NCI-H146 treated with DMSO at 0.1 percent for 48 hours (cell line): ENCODE data around the gene ADRA1B.

Source experiments
- DNase-seq: peaks from one replicate; lab custom pipeline; 2025; ENCODE audit not compliant: unreplicated experiment; lab: John Stamatoyannopoulos, UW

Gene ADRA1B

DNA sequence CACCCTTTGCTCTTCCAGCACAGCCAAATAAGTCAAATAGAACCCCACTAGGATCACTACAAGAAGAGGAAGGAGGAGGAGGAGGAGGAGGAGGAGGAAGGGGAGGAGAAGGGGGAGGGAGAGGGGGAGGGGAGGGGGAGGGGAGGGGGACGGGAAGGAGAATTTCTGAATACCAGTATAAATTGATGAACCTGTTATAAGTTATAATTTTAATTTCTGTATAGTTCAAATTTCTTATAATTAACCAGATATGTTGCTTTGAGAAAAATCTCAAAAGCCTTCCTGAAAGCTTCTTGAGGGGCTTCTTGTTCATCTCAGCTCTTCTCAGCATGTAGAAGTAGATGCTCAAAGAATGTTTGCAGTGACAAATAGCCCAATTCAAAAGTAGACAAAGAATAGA is 15.0 kb upstream of the ADRA1B start:
- DNase-seq, result no peak

DNA sequence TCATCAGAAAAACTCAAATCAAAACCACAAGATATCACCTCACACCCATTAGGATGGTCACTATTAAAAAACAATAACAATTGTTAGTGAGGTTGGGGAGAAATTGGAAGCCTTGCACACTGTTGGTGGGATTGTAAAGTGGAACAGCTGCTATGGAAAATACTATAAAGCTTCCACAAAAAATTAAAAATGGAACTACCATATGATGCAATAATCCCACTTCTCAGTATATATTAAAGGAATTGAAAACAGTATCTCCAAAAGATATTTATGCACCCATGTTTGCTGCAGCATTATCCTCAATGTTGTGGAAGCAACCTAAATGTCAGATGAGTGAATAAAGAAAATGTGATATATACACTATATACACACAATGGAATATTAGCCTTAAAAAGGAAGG is 14.5 kb upstream of the ADRA1B start:
- DNase-seq, result no peak

GRCh38 chr5:159902444-159903121 is 13.7 kb upstream of the ADRA1B start:
- no peak for DNase-seq

DNA sequence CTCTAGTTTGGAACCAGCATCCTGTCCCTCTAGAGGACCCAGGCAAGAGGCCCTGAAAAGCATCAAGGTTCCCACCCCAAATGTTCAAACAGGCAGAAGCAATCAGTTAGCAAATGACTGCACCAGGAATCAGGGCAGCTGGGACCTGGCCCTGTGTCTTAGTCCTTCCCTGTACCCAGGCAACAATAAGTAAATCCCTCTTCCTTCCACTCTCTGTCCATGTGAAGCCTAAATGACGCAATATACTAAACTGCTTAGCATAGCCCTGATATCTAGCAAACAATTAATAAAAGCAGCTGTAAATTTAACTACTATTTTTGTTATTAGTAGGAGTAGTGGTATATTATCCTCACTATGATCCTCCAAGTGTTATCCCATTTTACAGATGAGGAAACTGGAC is 13.2 kb upstream of the ADRA1B start:
- DNase-seq, result no peak

- no peak for DNase-seq
These were observed 11.4 kb upstream of the ADRA1B start for GRCh38 chr5:159904874-159905273.

DNA sequence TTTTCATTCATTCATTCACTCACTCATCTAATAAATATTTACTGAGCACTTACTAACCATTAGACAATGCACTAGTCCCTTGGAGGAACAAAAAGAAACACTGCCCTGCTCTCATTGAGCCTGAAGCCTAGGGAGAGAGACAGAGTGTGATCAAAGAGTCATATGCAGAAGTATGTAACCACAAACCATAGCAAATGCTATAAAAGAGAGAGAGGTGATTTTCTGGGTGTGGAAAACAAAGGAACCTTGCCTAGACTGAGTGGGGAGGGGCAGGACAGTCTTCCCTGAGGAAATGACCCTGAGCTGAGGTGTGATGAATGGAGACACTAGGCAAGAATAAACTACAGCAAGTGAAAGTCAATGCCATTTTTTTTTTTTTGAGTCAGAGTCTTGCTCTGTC is 10.8 kb upstream of the ADRA1B start:
- DNase-seq, result no peak

- no peak for DNase-seq
These were observed 9.8 kb upstream of the ADRA1B start for GRCh38 chr5:159906463-159906862.

GRCh38 chr5:159906943-159907342 is 9.3 kb upstream of the ADRA1B start:
- no peak for DNase-seq

- no peak for DNase-seq
These were observed 8.3 kb upstream of the ADRA1B start for GRCh38 chr5:159907689-159908590.

DNA sequence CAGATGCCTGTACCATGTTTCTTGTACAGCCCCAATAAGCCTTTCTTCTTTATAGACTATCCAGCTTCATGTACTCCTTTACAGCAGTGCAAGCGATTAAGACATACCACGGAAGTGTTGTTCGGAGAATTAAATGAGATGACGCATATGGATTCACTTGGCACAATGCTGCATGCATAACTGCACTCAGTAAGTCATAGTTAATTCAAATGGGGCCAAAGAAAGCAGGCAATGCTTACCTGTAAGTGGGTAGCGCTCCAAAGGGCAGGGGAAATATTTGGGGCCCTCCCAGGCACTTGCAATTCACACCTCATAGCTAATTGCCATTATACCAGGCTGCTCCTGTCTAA is 7.7 kb upstream of the ADRA1B start:
- no peak for DNase-seq

- no peak for DNase-seq
These were observed 7.2 kb upstream of the ADRA1B start for GRCh38 chr5:159909126-159909525.

DNA sequence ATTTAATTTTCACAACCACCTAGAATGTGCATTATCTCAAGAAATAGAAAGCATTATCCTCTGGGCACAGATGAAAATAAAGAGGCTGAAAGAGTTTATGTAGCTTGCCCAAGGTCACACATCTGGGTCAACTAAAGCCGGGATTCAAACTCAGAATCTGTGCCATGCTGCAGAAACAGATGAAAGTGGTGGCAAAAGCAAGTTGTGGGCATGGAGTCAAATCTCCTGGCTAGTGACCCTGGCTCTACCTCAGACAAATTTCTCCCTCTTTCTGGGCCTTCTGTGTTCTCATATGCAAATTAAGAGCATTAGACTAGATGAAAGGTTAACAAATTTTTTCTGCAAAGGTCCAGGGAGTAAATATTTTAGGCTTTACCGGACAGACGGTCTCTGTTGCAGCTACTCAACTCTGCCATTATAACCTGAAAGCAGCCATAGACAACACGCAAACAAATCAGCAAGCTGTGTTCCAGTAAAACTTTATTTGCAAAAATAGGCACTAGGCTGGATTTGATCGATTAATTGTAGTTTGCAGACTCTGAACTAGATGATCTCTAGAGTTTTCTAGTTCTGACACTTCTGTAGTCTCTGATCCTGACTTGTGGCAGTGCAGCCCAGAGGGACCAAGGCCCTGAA is 6.0 kb upstream of the ADRA1B start:
- no peak for DNase-seq

- DNase-seq, result no peak
These were observed 5.4 kb upstream of the ADRA1B start for GRCh38 chr5:159910843-159911229.

- DNase-seq, result no peak
These were observed 4.9 kb upstream of the ADRA1B start for GRCh38 chr5:159911349-159911748.

GRCh38 chr5:159912033-159912800 is 4.1 kb upstream of the ADRA1B start:
- no peak for DNase-seq

- no peak for DNase-seq
These were observed 3.2 kb upstream of the ADRA1B start for GRCh38 chr5:159913048-159913447.

- DNase-seq, result no peak
These were observed 2.8 kb upstream of the ADRA1B start for GRCh38 chr5:159913501-159913900.

DNA sequence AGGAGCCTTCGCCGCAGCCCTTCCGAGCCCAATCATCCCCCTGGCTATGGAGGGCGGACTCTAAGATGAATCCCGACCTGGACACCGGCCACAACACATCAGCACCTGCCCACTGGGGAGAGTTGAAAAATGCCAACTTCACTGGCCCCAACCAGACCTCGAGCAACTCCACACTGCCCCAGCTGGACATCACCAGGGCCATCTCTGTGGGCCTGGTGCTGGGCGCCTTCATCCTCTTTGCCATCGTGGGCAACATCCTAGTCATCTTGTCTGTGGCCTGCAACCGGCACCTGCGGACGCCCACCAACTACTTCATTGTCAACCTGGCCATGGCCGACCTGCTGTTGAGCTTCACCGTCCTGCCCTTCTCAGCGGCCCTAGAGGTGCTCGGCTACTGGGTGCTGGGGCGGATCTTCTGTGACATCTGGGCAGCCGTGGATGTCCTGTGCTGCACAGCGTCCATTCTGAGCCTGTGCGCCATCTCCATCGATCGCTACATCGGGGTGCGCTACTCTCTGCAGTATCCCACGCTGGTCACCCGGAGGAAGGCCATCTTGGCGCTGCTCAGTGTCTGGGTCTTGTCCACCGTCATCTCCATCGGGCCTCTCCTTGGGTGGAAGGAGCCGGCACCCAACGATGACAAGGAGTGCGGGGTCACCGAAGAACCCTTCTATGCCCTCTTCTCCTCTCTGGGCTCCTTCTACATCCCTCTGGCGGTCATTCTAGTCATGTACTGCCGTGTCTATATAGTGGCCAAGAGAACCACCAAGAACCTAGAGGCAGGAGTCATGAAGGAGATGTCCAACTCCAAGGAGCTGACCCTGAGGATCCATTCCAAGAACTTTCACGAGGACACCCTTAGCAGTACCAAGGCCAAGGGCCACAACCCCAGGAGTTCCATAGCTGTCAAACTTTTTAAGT is 819 bp downstream of the ADRA1B start:
- DNase-seq, result no peak

GRCh38 chr5:159917994-159918393 is 1.7 kb downstream of the ADRA1B start:
- DNase-seq, result no peak

DNA sequence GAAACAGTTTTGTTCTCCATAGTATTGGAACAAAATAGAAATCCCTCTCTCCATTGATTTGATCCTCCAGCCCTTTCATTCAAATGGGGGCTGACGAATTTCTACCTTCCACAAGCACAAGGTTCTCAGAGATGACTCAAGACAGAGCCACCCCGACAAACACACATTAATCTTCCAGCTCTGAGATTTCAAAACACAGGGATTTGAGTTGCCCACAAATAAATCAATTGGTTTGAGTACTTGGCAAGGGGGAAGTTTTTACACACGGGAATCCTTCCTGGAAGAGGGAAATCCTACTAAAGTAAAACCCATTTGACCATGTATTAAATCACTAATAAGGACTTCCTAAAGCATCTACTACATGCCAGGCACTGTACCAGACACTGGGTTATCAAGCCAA is 5.4 kb downstream of the ADRA1B start:
- no peak for DNase-seq
